ENCODE data around the gene NPAS1. TPM values are rescaled to one million over a fixed set of nuclear protein-coding genes. Genes with fewer than 3 reads are reported as not detected.

Gene NPAS1
- total RNA-seq, 2 donors from 2014 or later, result 0.38 to 0.74 TPM

- intact Hi-C loops (cut with DNase I), result loop anchor here in 1 of 2 donors (5.0 kb wide), 1 partner anchor 38 kb away; no protein-coding TSS in a partner anchor
- DNase-seq (ENCODE audit: low spot score), result no peak
These were observed 33.9 kb upstream of the NPAS1 start for GRCh38 chr19:46985542-46986415.

DNA sequence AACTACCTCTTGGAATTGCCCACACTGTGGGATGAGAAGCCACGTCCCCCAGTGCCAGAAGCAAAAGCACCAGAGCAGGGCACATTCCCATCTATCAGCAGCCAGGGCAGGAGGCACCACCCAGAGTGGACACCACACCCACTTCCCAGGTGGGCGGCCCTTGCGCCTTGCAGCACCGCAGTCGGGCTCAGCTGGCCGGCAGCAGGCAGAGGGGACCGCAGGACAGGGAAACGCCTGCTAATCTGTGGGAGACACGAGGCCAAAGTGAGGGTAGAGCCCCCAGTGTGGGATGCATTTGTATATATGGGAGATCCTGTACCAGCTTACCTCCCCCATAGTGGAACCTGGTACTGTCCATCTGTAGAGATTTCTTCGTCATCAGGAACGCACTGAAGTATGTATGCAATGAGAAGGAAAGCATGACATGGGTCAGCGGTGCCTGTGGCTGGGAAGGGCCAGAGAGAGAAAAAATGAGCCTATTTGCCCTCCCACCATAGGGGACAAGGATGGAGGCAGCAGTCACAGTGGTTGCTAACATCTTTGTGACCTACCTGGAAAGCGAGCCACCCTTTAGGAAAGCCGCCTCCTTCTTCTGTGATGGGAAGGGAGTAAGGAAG lies 30.9 kb upstream of the NPAS1 start:
- intact Hi-C loops (cut with DNase I), result loop anchor here in 1 of 2 donors (5.0 kb wide), 1 partner anchor 41 kb away; no protein-coding TSS in a partner anchor
- DNase-seq (ENCODE audit: low spot score), result no peak

- peak; percentile 92 for DNase-seq (ENCODE audit: low spot score)
- intact Hi-C loops (cut with DNase I), result loop anchor here (5.0 kb wide), 3 partner anchors 129 to 234 kb away; partner anchors contain the start of gene ARHGAP35 (in 1 of the 2)
These were observed 28.5 kb upstream of the NPAS1 start for GRCh38 chr19:46990991-46991676.

DNA sequence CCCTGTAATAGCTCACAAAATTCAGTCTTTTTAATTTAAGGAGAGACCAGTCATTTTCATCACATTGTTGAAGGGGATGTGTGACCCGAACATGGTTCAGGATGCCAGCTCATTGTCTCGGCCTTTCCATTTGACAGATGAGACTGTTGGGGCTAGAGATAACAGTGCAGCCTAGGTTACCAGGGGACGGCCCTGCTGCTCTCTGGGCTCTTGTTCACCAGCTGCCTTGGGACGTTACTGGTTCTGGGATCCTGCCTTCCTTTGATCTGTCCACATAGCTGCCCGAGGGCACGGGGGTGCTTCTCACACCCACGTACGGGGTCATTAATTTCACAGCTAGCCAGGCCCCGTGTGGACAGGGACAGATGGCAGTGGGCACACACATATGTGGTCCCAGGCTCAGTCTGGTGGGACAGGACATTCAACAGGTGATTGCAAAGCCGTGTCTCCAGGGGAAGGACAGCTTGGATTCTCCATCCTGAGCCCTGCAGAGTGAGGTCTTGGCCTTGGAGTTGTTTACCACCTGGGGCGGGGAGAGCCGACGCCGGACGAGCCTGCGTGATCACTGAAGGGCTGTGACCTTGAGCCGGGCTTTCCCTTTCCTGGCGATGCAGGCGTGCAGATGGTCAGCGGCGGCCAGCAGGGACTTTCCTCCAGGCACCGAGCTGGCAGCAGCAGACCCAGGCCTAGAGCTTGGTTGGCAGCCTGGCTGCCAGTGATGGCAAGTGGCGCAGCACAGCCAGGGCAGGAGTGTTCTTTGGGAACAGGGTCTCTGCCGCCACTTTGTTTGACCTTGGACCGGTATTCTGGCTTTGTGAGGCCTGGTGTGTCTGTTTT lies 26.7 kb upstream of the NPAS1 start:
- intact Hi-C loops (cut with DNase I), result loop anchor here (5.0 kb wide), 3 partner anchors 131 to 236 kb away; partner anchors contain the start of gene ARHGAP35 (in 1 of the 2)
- DNase-seq (ENCODE audit: low spot score), result no peak

DNA sequence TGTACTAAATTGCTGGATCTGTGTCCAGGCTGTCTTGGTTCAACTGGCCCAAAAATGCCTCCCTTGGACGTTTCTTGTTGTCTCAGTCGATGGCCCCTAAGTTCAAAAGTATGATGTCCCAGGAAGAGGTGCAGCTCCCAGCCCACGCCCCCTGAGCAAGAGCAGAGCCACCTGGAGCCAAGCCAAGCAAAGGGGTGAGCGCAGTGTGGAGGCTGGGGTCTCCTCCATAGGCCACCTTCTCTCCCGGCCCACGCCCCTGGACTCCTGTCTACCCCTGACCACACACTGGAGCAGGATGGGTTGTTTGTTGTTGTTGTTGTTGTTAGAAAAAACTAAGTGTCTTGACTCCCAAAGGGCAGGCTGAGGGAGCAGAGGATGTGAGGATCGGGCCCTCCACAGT lies 26.0 kb upstream of the NPAS1 start:
- intact Hi-C loops (cut with DNase I), result loop anchor here (5.0 kb wide), 3 partner anchors 131 to 236 kb away; partner anchors contain the start of gene ARHGAP35 (in 1 of the 2)
- DNase-seq (ENCODE audit: low spot score), result no peak

DNA sequence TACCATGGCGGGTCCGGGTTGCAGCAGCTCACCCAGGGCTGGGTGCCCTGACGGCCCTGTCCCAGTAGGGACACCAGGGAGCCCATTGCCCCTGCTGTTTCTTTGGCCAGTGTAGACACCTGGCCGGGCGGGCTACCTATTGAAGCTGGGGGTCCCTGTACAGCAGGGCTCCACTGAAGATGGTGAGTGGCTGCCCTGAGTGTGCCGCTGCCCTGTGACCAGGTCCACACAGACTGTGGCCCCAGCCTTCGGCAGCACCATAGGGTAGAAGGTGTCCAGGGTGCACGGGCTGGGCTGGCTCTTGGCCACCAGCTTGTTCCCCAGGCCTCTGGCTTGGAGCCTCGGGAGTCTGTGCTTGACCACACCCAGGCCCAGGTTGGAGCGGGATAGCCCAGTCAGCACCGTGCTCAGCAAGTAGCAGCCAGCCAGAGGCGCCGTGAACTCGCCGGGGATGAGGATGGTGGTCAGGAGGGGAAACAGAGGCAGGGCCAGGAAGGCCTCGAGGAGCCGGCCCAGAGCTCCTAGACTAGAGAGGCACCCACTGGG lies 25.4 kb upstream of the NPAS1 start:
- no peak for DNase-seq (ENCODE audit: low spot score)
- intact Hi-C loops (cut with DNase I), result loop anchor here (5.0 kb wide), 3 partner anchors 132 to 237 kb away; partner anchors contain the start of gene ARHGAP35 (in 1 of the 2)

DNA sequence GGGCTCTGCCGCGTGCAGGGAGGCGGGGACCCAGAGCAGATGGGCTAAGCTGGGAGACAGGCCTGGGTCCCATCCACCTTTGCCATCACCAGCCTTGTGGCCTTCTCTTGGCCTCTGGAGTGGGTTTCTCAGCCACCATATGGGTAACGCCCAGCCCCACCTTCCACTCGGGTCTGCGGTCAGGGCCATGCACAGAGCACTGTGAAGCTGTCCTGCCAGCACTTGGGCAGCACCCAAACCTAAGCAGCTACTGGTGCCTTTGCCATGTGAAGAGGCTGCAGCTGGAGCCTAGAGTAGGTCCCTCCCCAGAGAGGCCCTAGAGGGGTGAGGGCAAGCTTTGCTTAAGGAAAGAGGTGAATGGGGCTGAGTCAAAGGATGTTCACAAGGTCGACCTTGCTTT lies 24.1 kb upstream of the NPAS1 start:
- DNase-seq (ENCODE audit: low spot score), result no peak
- intact Hi-C loops (cut with DNase I), result no loop called here

- intact Hi-C loops (cut with DNase I), result no loop called here
These were observed 21.1 kb upstream of the NPAS1 start for GRCh38 chr19:46998445-46999125.

DNA sequence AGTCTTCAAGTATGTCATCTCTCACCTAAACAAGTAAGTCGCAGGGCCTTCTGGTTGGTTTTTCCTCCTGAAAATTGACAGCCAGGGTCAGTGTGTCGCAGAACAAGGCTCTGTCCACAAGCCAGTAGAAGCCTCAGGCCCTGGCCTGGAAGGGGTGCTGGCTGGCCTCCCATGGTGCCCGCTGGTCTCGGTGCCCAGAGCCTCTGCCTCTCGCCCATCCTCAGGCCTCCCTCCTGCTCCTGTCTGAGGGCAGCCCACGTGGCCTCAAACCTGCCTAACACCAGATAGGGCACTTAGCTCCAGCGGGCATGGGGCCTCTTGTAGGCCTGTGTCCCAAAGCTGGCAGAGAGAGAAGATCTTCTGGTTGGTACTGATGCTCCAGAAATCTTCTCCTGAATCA lies 20.3 kb upstream of the NPAS1 start:
- intact Hi-C loops (cut with DNase I), result no loop called here
- no peak for DNase-seq (ENCODE audit: low spot score)

More at GRCh38 chr19:46998445-46999125, 21.1 kb upstream of the NPAS1 start:
- DNase-seq (ENCODE audit: low spot score), result no peak

- no peak for DNase-seq (ENCODE audit: low spot score)
- intact Hi-C loops (cut with DNase I), result no loop called here
These were observed 19.8 kb upstream of the NPAS1 start for GRCh38 chr19:46999878-47000277.

DNA sequence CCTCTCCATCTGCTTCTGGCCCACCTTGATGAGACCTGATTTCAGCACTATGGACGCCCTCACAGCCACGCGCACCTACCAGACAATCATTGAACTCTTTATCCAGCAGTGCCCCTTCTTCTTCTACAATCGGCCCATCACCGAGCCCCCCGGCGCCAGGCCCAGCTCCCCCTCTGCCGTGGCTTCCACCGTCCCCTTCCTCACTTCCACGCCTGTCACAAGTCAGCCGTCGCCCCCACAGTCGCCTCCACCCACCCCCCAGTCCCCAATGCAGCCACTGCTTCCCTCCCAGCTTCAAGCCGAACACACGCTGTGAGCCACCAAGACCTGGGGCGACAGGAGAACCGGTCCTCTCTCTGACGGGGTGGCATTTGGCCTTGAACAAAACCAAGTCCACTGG lies 19.3 kb upstream of the NPAS1 start:
- no peak for DNase-seq (ENCODE audit: low spot score)
- intact Hi-C loops (cut with DNase I), result no loop called here

GRCh38 chr19:47001584-47001983 lies 18.1 kb upstream of the NPAS1 start:
- no peak for DNase-seq (ENCODE audit: low spot score)
- intact Hi-C loops (cut with DNase I), result no loop called here

- DNase-seq (ENCODE audit: low spot score), result no peak
- intact Hi-C loops (cut with DNase I), result no loop called here
These were observed 17.4 kb upstream of the NPAS1 start for GRCh38 chr19:47002106-47002766.

DNA sequence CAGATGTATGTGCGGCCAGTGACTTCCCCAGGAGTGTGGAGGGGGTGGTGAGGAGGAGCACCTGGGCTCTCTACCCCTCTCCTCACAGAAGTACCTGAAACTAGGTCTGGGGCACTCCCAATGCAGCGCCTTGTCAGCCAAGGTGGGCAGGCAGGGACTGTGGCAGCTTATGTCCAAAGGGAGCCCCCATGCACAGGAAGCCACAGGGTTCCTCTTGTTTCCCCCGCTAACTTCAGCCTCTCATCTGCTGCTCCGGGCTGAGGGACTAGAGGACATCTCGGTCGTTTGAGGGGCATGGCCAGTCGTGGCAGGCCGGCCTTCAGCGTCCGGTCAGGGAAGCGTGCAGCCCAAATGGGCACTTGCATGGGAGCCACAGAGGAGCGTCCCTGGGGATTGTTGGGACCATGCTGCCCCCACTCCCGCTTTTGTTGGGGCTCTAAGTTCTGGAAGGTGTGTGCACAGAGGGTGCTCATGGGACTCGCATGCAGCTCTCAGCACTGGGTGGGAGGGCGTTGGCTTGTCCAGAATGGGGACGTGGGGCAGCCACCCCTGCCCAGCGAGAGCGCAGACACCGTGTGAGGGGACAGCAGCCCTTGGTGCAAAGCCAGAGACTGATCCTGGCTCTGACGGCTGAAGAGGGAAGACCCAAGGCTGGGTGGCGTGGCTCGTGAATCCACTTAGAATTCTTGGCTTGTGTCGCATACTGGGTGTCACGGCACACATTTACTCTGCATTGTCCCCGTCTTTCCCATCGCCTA lies 16.6 kb upstream of the NPAS1 start:
- DNase-seq (ENCODE audit: low spot score), result no peak
- intact Hi-C loops (cut with DNase I), result no loop called here

DNA sequence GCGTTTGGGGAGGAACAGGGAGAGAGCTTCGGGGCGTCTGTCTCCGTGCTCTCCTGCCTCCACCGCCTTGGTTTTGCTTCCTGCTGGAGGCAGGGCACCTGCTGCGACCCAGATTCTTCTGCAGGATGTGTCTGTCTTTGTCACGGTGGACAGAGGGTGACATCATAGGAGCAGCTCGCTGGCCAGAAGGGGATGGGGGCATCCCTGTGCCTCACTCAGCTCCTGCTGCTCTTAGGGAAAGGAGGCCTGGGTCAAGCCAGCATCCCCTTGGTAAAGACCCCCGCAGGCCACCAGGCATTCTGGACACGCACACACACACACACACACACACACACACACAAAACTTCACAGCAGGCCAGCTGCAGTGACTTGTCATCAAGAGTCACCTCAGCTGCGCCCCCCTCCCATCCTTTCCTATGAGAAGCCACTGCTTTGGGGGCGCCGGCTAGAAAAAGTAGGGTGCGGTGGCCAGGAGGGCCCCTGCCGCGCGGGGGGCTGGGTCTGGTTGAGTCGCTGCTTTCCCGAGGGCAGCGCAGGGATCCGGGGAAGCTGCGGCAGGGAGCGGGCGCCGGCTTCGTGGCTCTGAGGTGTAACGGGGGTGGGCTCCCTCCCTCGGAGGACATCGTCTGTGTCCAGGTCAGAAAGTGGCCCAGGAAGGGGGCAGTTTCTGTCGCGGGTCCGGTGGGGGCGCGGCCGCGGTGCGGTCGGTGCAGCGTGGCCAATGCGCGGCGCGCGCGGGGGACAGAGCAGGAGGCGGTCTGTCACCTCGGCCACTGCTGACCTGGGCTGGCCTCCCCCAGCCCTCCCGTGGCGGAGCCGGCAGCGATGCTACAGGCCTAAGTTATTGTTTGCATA lies 15.8 kb upstream of the NPAS1 start:
- intact Hi-C loops (cut with DNase I), result no loop called here
- no peak for DNase-seq (ENCODE audit: low spot score)

- no peak for DNase-seq (ENCODE audit: low spot score)
- intact Hi-C loops (cut with DNase I), result loop anchor here in 1 of 2 donors (5.0 kb wide), 1 partner anchor 338 kb away; no protein-coding TSS in a partner anchor
These were observed 14.4 kb upstream of the NPAS1 start for GRCh38 chr19:47005164-47005641.

Measured in posterior vena cava (tissue), 2 donors.